Measurements from ENCODE around the gene SLC8A1. TPM values are rescaled to one million over a fixed set of nuclear protein-coding genes. Genes with fewer than 3 reads are reported as not detected.

The SLC8A1 gene
- 100 to 1,000 TPM; 590 to 696 TPM for total RNA-seq
- long read RNA-seq, partial matches to known transcripts: 7 of 58 reads
- long read RNA-seq, other reads (novel, unspliced or antisense): 50 of 58 reads

DNA sequence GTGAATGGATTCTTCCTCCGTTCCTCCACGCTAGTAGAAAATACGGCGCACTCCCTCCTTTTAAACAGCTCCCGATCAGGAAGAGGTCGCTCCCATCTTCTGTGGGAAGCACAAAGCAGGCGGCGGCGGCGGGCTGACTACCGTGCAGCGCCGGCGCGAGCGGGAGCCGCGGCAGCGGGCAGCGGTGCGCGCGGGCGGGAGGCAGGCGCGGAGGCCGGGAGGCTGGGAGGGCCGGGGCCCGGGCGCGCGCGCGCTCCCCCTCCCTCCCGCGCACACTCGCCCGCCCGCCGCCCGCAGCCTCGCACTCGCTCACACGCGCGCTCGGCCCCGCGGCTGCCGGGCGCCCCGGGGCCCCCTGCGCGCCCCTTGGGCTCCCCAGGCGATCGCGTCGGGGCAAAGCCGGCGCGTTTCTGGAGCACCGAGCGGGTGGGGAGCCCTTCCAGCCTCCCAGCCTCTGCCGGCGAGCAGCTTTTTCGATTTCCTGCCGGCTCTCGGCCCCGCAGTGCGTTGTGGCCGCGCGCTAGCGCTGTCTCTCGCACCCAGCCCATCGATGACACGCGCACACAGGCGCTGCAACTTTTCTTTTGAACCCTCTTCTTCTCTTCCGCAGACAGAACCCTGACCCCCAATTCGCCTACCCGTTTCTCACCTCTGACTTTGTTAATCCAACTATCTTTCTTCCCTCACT is at the start of gene SLC8A1:
Gene SLC8A1 (minus strand): TSS at position 173 of the 688 bp plus-strand sequence.
- ATAC-seq: peak; percentile 61 to 68
- DNase-seq: peak; percentile 33
- intact Hi-C loops (cut with DNase I): loop anchor here in 1 of 2 donors (5.0 kb wide), 2 partner anchors 55 to 100 kb away; no protein-coding TSS in a partner anchor

DNA sequence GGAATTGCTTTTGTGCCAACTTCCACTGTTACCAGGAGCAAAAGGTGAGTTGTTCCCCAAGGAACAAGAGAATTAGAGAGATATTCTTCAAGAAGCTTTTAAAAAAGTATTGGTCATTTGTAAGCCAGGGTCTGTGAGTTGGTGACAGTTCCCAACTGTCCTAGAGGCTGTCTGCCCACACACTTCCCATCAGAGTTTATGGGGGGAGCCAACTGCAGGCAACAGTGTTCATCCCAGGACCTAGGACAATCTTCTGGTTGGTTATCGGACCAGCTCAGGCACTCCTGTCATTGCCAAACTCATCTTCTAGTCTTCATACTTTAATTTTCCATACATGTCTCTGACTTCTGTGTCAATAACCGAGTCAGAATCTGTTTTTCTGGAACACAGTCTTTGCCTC is 47.5 kb upstream of the SLC8A1 start:
- DNase-seq (no peak), ATAC-seq (no peak)
- intact Hi-C loops (cut with DNase I): no loop called here

DNA sequence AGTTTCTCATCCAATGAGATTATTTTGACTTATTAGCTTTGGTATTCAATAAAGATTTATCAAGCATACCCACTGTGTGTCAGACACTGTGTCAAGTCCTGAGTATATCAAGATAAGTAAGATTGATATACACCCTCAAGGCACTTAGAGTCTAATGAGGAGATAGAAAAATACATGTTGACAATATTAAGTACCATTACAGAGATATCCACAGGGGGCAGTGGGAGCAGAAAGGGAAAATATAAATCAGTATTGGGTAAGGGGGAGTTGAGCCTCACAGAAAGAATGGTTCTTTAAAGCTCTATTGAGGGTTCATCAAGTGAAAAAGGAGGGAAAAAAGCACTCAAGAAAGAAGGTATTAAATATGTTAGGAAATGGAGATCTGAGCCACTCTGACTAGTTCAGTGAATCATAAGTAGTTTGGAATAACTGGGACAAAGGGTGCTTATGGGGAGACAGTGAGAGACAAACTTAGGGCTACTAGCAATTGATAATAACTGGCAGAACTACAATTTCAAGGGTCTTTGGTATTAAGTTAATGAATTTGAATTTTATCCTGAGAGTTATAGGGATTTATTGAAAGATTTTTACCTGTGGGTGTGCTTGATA is 45.5 kb upstream of the SLC8A1 start:
- ATAC-seq (no peak), DNase-seq (no peak)
- intact Hi-C loops (cut with DNase I): no loop called here

- intact Hi-C loops (cut with DNase I): no loop called here
- ATAC-seq: peak in 1 of 2 donors; percentile 23
- DNase-seq: no peak
Measured at GRCh38 chr2:40489678-40489960, 37.7 kb upstream of the SLC8A1 start.

DNA sequence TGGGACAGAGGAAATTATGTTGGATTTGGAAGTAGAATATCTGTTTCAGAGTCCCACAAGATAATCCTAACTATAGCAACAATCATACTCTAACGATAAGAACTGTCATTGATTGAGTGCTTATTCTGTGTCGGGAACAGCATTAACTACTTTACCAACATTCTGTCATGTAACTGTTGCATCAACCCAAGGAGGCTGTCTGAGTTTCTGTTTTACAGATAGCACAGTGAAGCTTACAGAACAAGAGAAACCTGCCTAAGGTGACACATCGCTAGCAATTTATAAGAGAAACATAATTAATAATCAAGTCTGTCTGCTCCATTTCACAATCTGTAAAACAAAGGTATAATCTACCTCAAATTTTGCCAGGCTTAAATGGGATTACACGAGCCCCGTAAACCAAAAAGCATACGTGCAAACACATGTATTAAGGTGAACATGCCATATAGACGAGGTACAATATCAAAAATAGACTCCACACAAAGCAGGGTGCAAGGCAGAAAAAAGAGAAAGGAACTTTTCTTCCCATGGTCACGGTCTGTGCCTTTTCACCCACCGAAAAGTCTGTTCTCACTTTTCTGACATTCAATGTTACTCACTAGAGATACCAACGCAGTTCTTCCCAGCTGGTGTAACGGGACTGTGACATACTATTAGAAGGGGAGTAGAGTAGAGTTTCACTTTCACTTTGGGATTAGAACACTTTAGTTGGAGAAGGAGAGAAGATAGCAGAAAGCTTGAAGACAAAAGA is 37.2 kb upstream of the SLC8A1 start:
- intact Hi-C loops (cut with DNase I): no loop called here
- ATAC-seq (peak; percentile 79 to 87), DNase-seq (no peak)

DNA sequence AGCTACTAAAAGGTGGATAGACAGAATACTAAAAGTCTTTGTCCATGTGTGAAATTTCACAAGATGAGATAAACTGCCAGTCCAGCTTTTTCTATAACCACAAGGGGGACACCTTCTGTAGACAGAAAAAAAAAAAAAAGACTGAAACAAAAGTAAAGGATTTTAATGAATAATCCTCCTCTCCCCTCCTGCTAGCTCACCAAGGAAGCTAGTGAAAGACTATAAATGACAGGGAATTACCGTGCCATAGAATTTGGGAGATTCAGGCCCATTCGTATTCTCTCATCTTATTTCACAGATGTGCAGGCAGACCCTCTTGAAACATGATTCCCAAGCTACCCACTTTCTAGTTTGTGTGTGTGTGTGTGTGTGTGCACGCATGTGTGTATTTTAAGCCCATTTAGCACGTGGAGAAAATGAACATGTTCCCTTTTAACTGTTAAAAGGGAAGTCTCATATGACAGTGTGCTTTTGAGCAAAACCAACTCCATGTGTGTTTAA is 36.3 kb upstream of the SLC8A1 start:
- intact Hi-C loops (cut with DNase I): no loop called here
- ATAC-seq (peak; percentile 25 to 47), DNase-seq (no peak)

DNA sequence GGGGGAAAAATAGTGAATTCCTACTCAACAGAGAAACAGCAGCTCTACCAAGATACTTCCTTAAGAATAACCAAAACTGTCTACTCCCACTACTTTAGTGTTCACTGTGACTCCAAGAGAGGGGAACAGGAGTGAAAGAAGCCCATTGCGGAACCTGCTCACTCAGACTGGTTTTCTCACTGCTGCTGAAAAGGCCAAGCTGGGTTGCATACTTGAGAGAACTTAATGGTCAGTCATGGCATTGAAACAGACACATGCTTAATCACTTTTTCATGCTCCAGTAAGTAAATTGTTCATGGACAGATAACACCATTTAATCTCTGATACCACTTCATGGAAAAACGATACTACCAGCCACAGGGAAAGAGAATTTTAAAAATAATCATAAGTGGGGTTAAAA is 35.7 kb upstream of the SLC8A1 start:
- intact Hi-C loops (cut with DNase I): no loop called here
- DNase-seq (no peak), ATAC-seq (peak; percentile 72 to 74)

- no peak for DNase-seq
- no peak for ATAC-seq
- intact Hi-C loops (cut with DNase I): no loop called here
Measured at GRCh38 chr2:40485854-40486253, 34.0 kb upstream of the SLC8A1 start.

DNA sequence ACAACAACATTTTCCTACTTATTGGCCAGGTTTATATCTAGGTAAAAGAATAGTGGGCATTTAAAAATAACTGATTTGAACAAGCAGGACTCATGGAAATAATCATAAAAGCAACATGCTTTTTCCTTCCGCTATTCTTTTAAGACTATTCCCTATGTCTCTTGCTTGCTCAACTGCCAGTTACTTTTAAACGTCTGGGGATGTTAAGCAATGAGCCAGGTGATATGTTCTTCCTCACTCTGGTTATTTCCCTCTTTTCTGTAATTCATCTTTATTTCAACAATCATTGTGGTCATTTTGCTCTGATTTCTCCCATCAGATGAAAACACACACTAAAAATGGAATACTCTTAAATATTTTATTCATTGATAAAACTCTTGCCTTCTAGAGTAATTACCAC is 33.4 kb upstream of the SLC8A1 start:
- no peak for DNase-seq
- intact Hi-C loops (cut with DNase I): no loop called here
- no peak for ATAC-seq

- intact Hi-C loops (cut with DNase I): no loop called here
- DNase-seq (no peak), ATAC-seq (no peak)
Measured at GRCh38 chr2:40483549-40484243, 31.8 kb upstream of the SLC8A1 start.

DNA sequence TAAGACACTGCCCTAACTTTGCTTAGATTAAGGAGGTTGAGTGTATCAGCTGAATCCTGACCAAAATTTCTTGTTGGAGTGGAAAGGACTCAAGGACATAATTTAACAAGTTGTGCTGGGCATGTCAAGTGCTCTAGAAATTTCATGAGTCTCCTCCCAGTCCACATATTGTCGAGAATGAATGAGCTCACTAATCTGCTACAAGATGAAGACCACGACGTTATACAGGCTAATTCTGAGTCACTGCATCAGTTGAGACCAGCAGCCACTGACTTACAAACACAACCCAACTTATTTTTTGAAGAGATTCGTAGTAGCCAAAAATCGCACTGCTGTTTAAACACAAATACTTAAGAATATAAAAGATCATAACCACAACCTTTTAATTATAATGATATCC is 28.7 kb upstream of the SLC8A1 start:
- ATAC-seq: no peak
- intact Hi-C loops (cut with DNase I): no loop called here
- no peak for DNase-seq

DNA sequence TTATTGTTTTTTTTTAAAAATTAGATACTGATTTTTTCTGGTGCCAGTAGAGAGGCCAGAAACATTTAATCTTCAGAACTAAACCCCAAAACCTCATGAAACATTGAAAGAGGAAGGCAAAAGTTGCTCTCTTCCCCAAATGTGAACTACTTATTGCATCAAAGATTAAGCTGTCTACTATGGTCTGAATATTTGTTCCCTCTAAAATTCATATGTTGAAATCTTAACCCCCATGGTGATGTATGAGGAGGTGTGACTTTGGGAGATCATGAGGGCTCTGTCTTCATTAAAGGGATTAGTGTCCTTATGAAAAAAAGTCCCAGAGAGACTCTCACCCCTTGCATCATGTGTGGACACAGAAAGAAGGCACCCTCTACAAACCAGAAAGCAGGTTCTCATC is 28.2 kb upstream of the SLC8A1 start:
- DNase-seq (no peak), ATAC-seq (peak in 1 of 2 donors; percentile 58)
- intact Hi-C loops (cut with DNase I): no loop called here

- no peak for ATAC-seq
- DNase-seq: no peak
- intact Hi-C loops (cut with DNase I): no loop called here
Measured at GRCh38 chr2:40477361-40477760, 25.5 kb upstream of the SLC8A1 start.

- ATAC-seq (no peak), DNase-seq (no peak)
- intact Hi-C loops (cut with DNase I): no loop called here
Measured at GRCh38 chr2:40476436-40476835, 24.5 kb upstream of the SLC8A1 start.

- ATAC-seq: no peak
- DNase-seq: no peak
- intact Hi-C loops (cut with DNase I): no loop called here
Measured at GRCh38 chr2:40474306-40474705, 22.4 kb upstream of the SLC8A1 start.

- DNase-seq (no peak), ATAC-seq (no peak)
- intact Hi-C loops (cut with DNase I): no loop called here
Measured at GRCh38 chr2:40471866-40472265, 20.0 kb upstream of the SLC8A1 start.

GRCh38 chr2:40470822-40471813 is 19.2 kb upstream of the SLC8A1 start:
- peak in 1 of 2 donors; percentile 18 for ATAC-seq
- intact Hi-C loops (cut with DNase I): no loop called here
- no peak for DNase-seq

DNA sequence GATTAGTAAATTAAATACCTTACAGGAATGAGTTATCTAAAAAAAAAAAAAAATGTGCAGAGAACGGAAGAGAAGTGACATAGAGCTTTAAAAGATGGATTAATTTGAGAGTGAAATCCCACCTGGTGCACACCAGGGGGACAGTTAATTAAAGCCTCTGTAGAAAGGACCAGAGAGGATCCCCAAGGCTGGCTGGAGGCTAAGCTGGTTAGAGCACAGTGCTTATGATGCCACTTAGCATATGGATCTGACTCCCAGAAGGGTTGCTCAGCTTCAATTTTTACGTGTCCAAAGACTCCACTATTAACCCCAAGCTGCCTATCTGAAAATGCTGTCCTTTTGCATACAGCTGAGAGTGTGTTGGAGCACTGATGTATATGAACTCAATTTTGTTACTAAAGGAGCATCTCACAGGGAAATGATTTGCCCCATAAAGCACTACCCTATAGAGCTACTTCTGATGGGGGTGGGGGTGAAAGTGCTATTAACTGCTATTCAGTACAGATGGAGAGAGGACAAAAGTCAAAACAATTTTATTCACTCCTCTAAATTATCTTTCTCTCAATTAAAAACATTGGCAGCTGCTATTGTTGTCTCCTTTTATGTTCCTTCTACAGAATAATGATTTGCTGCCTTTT is 15.2 kb upstream of the SLC8A1 start:
- ATAC-seq (no peak), DNase-seq (no peak)
- intact Hi-C loops (cut with DNase I): no loop called here

Measured in left cardiac atrium (tissue), 4 donors.